Jurkat, Clone E6-1 (cell line): ENCODE measurements around the gene SIRPA.
"Not testable (repeated sequence)": the region's sequence is repeated elsewhere in the genome, so short reads cannot be mapped to it uniquely, and the experiment has no call there.

ENCODE experiments used
- DNase-seq: peaks from one replicate; pipeline ENCODE4 v3.0.0-alpha.2; 2011; ENCODE audit warnings: low read depth, low spot score
- H3K4me3 ChIP-seq: 2 replicates; pipeline ENCODE4 v1.5.1; 2011; ENCODE audit warnings: mild to moderate bottlenecking, low read length, control low read depth, moderate library complexity

The SIRPA gene

DNA sequence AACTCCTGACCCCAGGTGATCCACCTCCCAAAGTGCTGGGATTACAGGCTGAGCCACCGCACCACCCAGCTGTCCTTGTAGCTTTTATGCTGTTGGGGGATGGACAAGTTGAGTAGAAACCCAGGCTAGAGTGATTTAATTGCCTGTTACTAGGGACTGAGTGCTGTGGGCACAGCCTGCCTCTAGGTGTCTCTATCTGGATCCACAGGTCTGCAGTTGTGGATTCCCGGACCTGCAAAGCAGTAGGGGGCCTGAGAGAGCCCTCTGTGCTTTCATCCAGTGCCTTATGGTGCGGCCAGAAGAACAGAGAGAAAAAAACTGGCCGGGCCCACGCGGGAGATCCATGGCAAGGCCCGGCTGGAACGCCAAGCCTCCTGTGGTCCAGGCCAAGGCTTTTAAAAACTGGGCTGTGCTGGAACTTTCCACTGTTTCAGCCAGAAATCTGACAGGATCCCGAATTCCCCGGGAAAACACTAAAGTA lies 5.2 kb downstream of the SIRPA start:
- H3K4me3 ChIP-seq: no peak overlapping the region
- peak; percentile 45 for DNase-seq

DNA sequence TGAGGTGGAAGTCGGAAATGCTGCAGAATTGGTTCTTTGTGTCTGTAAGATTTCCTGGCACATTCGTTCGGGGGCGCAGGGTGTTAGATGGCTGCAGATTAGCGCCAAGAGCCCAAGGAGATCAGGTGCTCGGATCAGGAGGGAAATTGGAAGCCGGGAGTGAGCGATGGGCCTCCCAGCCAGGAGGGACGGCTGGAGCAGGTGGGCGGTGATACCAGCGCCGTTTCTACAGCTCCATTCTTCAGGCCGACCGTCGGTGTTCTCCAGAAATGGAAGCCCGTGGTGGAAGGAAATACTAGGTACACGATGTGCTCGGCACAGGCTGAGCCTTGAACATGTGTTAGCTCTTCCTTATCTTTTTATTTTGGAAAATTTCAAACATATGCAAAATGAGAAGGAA lies 6.5 kb downstream of the SIRPA start:
- DNase-seq: no peak
- H3K4me3 ChIP-seq: no peak overlapping the region

DNA sequence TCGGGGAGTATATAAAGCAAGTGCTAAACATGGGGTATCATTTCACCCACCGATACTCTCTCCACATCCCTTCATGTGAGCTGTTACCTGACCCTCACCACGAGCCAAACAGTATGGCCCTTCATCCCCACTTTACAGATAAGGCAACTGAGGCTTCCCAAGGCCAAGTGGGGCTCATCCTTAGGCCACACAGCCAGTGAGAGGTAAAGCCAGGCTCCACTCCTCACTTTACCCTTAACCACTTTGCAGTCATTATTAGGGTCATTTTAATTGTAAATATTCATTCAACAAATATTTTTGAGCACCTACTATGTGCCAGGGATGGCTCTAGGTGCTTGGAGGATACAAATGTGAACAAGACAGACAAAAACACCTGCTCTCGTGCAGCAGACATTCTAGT lies 7.0 kb downstream of the SIRPA start:
- DNase-seq: no peak

DNA sequence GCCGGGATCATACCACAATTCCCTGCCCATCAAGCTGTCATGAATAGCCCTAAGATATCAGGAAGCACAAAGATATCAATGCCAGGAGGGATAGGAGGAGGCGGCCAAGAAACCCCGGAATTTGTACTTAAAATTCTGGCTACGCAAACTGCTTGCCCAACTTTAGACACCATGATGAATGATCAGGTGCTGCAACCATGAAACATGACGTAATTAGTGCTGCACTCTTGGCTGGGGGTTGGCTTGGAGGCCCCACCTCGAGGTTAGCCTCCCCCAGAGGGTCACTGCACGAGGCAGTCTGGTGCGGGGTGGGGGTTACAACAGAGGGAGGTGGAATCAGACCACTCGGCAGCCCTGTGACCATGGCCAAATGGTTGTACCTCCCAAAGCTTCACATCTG lies 8.9 kb downstream of the SIRPA start:
- H3K4me3 ChIP-seq: no peak overlapping the region
- DNase-seq: no peak

More for the DNA sequence above, 7.0 kb downstream of the SIRPA start:
- H3K4me3 ChIP-seq: no peak overlapping the region

- no peak for DNase-seq
- no peak overlapping the region for H3K4me3 ChIP-seq
Observed at GRCh38 chr20:1905009-1905408, 9.8 kb downstream of the SIRPA start.

DNA sequence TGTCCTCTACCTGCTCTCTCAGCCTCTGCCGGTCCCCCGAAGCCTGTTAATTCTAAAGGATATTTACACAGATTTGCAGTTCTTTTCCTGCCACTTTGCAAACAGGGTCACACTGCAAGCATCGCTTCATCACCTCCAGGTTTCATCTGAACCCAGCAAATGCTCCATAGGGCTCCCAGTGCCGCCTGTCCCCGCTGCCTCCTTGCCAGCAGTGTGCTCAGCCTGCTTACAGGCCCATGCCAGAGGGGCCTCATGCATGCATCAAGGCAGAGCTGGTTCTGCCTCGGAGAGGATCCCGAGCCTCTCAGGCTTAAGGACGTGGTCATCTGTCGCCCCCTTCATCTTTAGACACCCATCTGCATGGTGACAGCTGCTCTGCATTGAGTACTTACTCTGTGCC lies 10.5 kb downstream of the SIRPA start:
- no peak overlapping the region for H3K4me3 ChIP-seq
- no peak for DNase-seq

DNA sequence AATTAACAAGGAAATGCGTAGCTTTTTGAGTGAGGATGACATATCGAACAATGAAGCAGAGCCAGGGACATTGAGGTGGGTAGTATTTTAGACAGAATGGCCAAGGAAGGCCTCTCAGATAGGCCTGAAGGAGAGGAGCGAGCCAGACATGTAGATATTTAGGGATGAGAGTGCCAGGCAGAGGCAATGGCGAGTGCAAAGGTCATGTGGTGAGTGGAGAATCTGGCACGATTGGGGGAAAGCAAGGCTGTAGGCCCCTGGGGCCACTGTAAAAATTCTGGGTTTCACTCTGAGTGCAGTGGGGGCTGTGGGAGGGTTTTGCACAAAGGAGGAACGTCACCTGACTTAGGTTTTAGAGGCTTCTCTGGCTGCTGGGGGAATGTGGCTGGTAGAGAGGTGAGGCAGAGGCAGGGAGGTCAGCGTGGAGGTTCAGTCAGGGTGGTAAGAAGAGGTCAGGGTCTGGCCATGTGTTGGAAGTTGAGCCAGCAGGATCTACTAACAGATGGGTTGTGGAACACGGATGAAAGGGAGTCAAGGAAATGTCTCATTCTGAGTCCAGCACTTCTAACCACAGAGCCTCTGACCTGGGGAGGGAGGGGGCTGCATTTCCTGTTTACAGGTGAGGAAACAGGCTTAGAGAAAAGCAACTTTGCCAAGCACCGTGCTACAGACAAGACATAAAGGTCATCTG lies 11.3 kb downstream of the SIRPA start:
- DNase-seq: no peak
- no peak overlapping the region for H3K4me3 ChIP-seq

GRCh38 chr20:1907586-1907985 lies 12.4 kb downstream of the SIRPA start:
- no peak for DNase-seq
- H3K4me3 ChIP-seq: no peak overlapping the region

DNA sequence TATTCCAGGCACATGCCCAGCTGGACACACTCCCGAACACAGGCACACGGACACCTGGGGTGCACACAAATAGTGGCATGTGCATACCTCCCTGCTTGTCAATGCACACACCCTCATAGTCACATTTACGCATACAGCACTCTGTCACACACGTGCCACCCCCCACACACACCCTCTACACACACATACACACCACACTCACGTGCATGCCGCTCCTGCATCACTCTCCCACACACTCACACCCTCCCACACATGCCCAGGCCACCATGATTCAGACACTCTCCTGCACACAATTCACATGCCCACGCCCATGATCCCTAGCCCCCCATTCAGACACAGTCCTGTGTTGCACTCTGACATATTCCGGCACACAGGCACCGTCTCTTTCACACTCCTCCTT lies 13.0 kb downstream of the SIRPA start:
- no peak for DNase-seq
- H3K4me3 ChIP-seq: no peak overlapping the region

GRCh38 chr20:1909097-1909496 lies 13.9 kb downstream of the SIRPA start:
- peak; percentile 80 for DNase-seq
- H3K4me3 ChIP-seq: peak overlapping the region; percentile 11; the same call in 1 of the 2 replicates

DNA sequence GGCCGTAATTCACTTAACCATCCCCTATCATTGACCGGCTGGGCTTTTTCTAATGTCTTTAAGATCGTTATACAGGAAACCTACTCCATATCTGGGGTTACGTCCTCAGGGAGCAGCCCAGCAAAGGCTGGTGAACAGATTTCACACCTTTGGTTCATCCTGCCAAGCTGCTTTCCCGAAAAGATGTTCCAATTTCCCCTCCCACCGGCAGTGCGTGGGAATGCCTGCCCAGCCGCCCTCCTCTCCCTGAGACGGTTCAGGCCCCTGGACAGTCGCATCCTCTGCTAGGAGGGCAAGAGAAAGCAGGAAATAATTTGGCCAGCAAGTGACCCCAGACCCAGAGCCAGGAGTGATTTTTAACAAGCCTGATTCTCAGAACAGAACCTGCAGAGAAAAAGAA lies 16.3 kb downstream of the SIRPA start:
- DNase-seq: no peak
- H3K4me3 ChIP-seq: no peak overlapping the region

- DNase-seq: no peak
- no peak overlapping the region for H3K4me3 ChIP-seq
Observed at GRCh38 chr20:1912053-1912452, 16.8 kb downstream of the SIRPA start.

DNA sequence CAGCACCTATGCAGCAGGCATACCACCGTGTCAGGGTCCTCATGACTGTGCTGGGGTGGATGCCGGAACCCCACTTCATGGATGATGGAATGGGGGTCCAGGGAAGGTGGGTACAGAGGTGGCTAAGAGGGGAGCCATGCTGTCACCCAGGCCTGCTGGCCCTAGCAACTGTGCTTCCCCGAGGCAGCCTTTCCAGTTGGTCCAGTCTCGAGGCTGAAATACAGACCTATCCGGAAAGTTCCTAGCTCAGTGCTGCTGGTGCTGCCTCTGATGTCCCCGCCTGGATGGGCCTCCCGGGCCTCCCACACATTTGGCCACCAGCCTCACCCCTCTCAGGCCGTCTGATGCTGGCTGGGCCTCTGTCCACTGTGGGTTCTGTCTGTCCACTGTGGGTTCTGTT lies 17.4 kb downstream of the SIRPA start:
- no peak overlapping the region for H3K4me3 ChIP-seq
- no peak for DNase-seq

GRCh38 chr20:1915233-1915632 lies 20.0 kb downstream of the SIRPA start:
- DNase-seq, H3K4me3 ChIP-seq: not testable (repeated sequence)

DNA sequence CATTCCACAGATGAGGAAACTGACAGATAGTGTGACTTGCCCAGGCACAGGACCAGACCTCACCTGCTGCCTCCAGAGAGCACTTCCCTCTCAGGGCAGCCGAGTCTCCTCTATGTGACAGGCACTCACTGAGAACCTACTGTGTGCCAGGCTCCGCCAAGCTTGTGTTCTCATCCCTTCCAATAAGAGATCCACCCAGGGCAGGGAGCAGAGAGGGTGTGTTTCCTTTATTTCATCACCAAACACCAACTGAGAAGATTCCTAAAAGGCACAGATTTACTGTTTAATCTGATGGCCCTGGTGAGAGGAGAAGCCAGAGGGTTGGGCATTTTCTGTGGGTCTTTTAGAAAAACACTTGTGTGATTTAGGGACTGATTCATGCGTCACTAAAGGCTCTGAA lies 20.5 kb downstream of the SIRPA start:
- DNase-seq: no peak
- H3K4me3 ChIP-seq: no peak overlapping the region

DNA sequence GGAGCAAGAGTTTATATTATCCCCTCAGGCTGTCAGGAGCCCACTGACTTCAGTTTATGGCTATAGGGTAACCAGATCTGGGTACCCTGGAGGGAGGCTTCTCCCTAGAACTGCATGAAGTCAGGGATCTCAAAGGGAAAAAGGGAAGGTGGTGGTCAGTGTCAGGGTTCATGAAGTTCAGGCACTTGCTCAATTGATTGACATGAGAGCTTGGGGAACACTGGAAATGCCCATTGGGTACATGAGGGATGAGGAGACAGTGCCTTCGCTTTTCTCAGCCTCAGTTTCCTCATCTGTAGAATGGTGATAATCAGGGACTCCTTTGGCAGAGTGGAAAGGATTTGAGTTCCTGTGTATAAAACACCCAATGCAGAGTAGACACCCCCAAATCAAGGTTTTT lies 22.6 kb downstream of the SIRPA start:
- H3K4me3 ChIP-seq: no peak overlapping the region
- no peak for DNase-seq

DNA sequence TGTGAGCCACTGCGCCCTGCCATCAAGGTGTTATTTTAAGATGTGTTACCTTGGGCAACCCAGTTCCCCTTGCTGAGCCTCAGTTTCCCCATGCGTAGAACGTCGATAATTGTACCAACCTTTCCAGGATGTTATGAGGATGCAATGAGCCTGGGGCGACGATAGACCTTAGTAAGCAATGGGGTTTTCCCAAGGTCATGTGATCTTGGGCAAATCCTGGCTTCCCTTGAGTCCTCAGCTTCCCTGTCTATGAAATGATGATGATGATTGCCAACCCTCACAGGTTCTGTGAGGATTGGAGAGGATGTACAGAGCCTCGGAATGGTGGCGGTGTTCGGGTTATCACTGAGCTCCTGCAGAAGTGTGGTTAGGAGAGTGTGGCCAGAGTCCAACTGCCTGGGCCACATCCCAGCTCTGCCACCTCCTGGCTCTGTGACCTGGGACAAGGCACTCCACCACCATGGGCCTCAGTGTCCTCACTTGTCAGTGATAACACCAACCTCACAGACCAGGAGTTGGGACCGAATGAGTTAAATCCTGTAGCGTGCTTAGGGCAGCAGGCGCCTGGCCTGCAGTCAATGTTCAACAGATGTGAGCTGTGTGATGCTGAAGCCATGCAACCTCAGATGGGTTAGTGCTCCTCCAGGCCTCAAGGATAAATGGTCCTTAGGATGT lies 23.4 kb downstream of the SIRPA start:
- H3K4me3 ChIP-seq: no peak overlapping the region
- no peak for DNase-seq

DNA sequence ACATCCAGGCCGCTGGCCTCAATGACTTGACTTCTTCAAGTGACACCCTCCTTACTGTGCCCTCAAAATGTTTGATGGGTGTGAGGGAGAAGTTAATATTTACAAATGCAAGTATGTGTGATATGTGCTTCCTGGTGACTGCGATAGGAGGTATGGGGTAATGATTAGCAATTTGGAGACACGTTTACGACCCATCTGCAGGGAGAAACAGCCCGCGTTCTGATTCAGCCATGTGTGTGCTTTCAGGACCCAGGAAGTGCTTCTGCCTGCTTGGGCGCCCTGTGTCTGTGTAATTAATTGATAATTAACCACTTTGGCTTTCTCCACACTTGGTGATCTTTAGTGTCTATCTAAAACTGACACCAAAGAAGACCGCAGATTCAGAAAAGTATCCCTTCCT lies 25.0 kb downstream of the SIRPA start:
- no peak for DNase-seq
- no peak overlapping the region for H3K4me3 ChIP-seq

DNA sequence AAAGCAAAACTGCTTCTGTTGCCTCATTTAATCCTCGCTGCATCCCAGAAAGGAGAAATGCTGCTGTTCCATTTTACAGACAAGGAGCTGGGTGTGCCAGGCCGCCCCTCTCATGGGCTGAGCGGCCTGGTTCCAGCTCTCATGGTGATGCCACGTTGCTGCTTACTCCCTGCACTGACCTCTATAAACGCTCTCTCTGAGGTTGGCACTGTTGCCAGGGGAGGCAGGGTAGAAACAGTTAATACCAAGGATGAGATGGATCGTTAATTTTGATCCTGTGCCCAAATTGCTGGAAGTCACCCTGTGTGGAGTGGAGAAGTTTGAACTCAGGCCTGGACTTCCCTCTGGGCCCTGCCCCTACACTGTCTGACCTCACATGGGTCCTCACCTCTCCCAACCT lies 25.6 kb downstream of the SIRPA start:
- H3K4me3 ChIP-seq: no peak overlapping the region
- no peak for DNase-seq

DNA sequence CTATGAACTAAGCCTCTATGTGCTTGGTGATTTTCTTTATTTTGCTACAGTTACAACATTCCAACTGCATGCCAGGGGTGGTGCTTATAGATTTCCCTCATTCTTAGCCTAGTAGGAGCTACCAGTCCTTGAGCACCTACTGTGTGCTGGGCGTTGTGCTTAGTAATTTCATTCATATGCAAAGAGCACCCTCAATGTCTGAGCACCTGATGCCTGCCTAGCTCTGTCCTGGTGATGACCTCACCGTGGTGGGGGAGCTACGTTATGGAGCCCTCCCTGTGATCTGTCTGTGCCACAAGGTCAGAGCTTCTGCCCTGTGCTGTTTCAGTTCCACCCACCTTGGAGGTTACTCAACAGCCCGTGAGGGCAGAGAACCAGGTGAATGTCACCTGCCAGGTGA lies 26.8 kb downstream of the SIRPA start:
- not testable (repeated sequence) for DNase-seq, H3K4me3 ChIP-seq

- no peak overlapping the region for H3K4me3 ChIP-seq
- DNase-seq: no peak
Observed at GRCh38 chr20:1922786-1923185, 27.6 kb downstream of the SIRPA start.
